Placental epithelial cell (primary cell): Measurements from ENCODE around the gene RRAGB. TPM values are rescaled to one million over a fixed set of nuclear protein-coding genes. Genes with fewer than 3 reads are reported as not detected.

Experiments
- total RNA-seq: library from RNA; depleted of rRNA; stranded (reverse); fragments of >200 nt; gene quantifications from 2 replicates; pipeline ENCODE4 v1.2.3, GENCODE V29; 2012

RRAGB gene, protein sequence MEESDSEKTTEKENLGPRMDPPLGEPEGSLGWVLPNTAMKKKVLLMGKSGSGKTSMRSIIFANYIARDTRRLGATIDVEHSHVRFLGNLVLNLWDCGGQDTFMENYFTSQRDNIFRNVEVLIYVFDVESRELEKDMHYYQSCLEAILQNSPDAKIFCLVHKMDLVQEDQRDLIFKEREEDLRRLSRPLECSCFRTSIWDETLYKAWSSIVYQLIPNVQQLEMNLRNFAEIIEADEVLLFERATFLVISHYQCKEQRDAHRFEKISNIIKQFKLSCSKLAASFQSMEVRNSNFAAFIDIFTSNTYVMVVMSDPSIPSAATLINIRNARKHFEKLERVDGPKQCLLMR
- 28.6 and 61.6 TPM in 2 replicates for total RNA-seq

DNA sequence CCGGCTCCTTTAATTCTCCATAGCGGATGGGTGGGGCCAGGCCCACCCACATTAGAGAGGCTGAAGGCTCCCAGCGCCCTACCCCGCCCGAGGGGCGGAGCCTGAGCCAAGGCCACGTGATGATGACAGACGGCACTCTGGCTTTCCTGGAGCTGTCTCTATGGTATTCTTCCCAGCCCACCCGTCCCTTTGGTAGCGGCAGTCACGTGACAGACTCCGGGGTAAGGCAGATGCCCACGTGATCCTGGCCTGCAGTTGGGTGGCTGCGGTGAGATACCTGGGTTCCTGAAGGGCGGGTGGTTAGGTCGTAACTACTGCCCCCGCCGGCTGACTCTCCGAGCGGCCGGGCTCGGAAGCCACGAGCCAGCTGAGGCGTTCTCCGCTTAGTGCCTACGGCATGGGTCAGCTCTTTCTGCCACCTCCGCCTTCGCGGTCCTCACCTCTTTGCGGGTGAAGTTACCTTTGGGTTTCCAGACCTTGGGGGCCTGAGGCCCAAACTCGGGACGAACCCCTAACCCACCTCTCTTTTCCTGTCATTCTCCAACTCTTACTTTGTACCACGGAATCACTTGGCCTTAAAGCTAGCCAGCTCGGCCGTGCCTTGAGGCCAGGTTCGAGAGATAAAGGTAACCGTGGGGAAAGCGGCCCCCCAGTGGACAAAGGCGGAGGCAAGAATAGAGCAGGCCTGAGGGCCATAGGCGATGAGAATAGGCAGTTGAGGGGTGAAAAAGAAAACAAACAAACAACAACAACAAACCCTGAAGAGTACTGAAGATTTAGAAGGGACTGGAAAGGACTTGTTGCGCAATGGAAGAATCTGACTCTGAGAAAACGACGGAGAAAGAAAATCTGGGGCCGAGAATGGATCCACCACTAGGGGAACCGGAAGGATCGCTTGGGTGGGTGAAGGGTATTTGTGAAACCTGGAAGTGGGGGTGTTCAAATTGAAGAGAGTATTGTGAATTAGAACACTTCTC is at the start of gene RRAGB:
TSS of gene RRAGB (plus strand) at position 229 of the 977 bp plus-strand sequence. CDS start at position 808, 579 bp downstream.

Other genes with a start within 250 kb of the RRAGB start
- 2.3 and 7.1 TPM in 2 replicates for gene USP51, start 227.9 kb upstream of the RRAGB start, total RNA-seq
- gene FOXR2, start 94.3 kb upstream of the RRAGB start, total RNA-seq: not detected in 2 replicates